Activated T-helper 1 cell treated with anti-CD3 and anti-CD28 coated beads, Interleukin-2, amount 50 U/mL, for 16 hours (primary cell): ENCODE results near the gene FBRSL1.
"Not testable (repeated sequence)": the region's sequence is repeated elsewhere in the genome, so short reads cannot be mapped to it uniquely, and the experiment has no call there.

ENCODE experiments used
- DNase-seq, 2 donors: peaks; one replicate each; pipeline ENCODE4 v3.0.0-alpha.2; 2020; ENCODE audit warnings: low read depth in 1 of 2, low spot score in 1 of 2

The FBRSL1 gene

GRCh38 chr12:132522592-132523380 lies 32.8 kb downstream of the FBRSL1 start:
- DNase-seq = no peak

- peak; percentile 53 to 58 for DNase-seq
These were observed 33.8 kb downstream of the FBRSL1 start for GRCh38 chr12:132523576-132524331.

GRCh38 chr12:132524405-132524804 lies 34.5 kb downstream of the FBRSL1 start:
- no peak for DNase-seq

- no peak for DNase-seq
These were observed 35.3 kb downstream of the FBRSL1 start for GRCh38 chr12:132525011-132525832.

GRCh38 chr12:132525833-132526455 lies 36.0 kb downstream of the FBRSL1 start:
- no peak for DNase-seq

- DNase-seq = no peak
These were observed 37.4 kb downstream of the FBRSL1 start for GRCh38 chr12:132527186-132527882.

- DNase-seq = no peak
These were observed 37.9 kb downstream of the FBRSL1 start for GRCh38 chr12:132527883-132528264.

- no peak for DNase-seq
These were observed 38.7 kb downstream of the FBRSL1 start for GRCh38 chr12:132528564-132529106.

- DNase-seq = no peak
These were observed 39.3 kb downstream of the FBRSL1 start for GRCh38 chr12:132529156-132529839.

- DNase-seq = no peak
These were observed 40.0 kb downstream of the FBRSL1 start for GRCh38 chr12:132529906-132530305.

- DNase-seq = no peak
These were observed 40.5 kb downstream of the FBRSL1 start for GRCh38 chr12:132530447-132530846.

GRCh38 chr12:132530851-132531250 lies 40.9 kb downstream of the FBRSL1 start:
- no peak for DNase-seq

GRCh38 chr12:132532711-132533583 lies 43.0 kb downstream of the FBRSL1 start:
- DNase-seq = not testable (repeated sequence)

GRCh38 chr12:132533584-132533958 lies 43.6 kb downstream of the FBRSL1 start:
- no peak for DNase-seq

GRCh38 chr12:132534076-132534475 lies 44.1 kb downstream of the FBRSL1 start:
- no peak for DNase-seq

- no peak for DNase-seq
These were observed 45.1 kb downstream of the FBRSL1 start for GRCh38 chr12:132535019-132535418.

- DNase-seq = no peak
These were observed 46.3 kb downstream of the FBRSL1 start for GRCh38 chr12:132536102-132536876.

- no peak for DNase-seq
These were observed 47.1 kb downstream of the FBRSL1 start for GRCh38 chr12:132537049-132537448.
